Measurements from ENCODE around the gene VSIR. TPM values are rescaled to one million over a fixed set of nuclear protein-coding genes. Genes with fewer than 3 reads are reported as not detected.

VSIR gene
- total and polyA plus RNA-seq, 11 donors = 32.6 to 181 (median 83.2) TPM

DNA sequence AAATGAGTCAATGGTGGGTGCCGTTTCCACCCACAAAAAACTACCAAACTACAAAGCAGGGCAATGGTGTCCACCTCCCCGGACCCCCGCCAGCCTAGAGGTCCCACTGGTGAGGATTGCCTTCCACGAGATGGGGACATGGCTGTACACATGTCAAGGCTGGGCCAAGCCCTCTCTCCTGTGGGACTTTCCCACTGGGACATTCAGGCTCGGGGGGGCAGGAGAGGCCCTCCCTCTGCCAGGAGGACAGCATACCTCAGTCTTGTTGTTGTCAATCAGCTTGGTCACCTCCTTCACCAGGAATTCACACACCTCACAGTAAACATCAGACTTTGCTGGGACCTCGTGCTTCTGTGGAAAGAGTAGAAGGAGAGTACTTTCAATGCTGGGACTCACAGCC lies 46.7 kb upstream of the VSIR start:
- Histone ChIP-seq H3K4me1 (peaks cover 0 to 60% (median 21%) of the 10 kb centered on the region in 12 donors), H3K4me3 (no peak overlapping the region), H3K27ac (peak overlapping the region in 1 of 12 donors; percentile 69), H3K27me3 (no peaks in the 10 kb centered on the region), H3K9me3 (no peaks in the 10 kb centered on the region), H3K36me3 (peaks cover 3 to 100% (median 98%) of the 10 kb centered on the region in 9 donors)
- ATAC-seq (no peak), DNase-seq (peak in 1 of 5 donors; percentile 22)
- TF ChIP-seq, protein P1, sequence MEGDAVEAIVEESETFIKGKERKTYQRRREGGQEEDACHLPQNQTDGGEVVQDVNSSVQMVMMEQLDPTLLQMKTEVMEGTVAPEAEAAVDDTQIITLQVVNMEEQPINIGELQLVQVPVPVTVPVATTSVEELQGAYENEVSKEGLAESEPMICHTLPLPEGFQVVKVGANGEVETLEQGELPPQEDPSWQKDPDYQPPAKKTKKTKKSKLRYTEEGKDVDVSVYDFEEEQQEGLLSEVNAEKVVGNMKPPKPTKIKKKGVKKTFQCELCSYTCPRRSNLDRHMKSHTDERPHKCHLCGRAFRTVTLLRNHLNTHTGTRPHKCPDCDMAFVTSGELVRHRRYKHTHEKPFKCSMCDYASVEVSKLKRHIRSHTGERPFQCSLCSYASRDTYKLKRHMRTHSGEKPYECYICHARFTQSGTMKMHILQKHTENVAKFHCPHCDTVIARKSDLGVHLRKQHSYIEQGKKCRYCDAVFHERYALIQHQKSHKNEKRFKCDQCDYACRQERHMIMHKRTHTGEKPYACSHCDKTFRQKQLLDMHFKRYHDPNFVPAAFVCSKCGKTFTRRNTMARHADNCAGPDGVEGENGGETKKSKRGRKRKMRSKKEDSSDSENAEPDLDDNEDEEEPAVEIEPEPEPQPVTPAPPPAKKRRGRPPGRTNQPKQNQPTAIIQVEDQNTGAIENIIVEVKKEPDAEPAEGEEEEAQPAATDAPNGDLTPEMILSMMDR (IDR thresholded peaks at IDR 0.05) = no peak
- TF ChIP-seq POLR2A (IDR thresholded peaks at IDR 0.05) = no peak
- intact Hi-C loops (cut with DNase I) = loop anchor here in 7 of 10 donors (5.0 to 10.0 kb wide), 6 partner anchors 77 to 505 kb away; partner anchors contain the start of genes SLC29A3 (in 3 of the 7) and CDH23 (in 1 of the 7)
- 77 to 89% (median 88%) methylated on average over 5 to 6 of the region's 6 CpGs for WGBS, 4 donors

DNA sequence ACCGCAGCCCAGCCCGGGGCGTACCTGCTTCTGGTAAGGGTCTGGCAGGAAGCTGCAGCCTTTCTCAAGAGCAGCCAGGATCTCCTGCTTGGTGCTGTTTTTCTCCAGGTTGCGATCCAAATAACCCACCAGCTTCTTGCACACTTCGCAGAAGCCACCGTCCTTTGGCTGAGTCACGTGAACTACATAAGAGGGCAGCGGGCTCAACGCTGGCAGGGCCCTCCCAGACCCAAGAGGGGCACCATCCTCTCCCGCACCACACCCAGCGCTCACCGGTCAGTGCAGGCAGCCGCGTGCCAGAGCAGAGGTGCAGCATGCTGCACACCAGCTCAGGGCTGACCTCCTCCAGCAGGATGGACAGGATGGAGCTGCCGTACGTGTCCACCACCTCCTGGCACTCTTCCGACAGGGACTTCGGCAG lies 46.1 kb upstream of the VSIR start:
- Histone ChIP-seq H3K36me3 (peaks cover 3 to 99% (median 96%) of the 10 kb centered on the region in 9 donors), H3K4me3 (no peak overlapping the region), H3K9me3 (no peaks in the 10 kb centered on the region), H3K27me3 (no peaks in the 10 kb centered on the region), H3K4me1 (peaks cover 0 to 56% (median 21%) of the 10 kb centered on the region in 12 donors), H3K27ac (peak overlapping the region in 2 of 12 donors; percentile 69 to 79)
- DNase-seq = peak in 1 of 5 donors; percentile 18
- ATAC-seq = no peak
- intact Hi-C loops (cut with DNase I) = loop anchor here in 7 of 10 donors (5.0 to 10.0 kb wide), 6 partner anchors 78 to 505 kb away; partner anchors contain the start of genes SLC29A3 (in 3 of the 7) and CDH23 (in 1 of the 7)
- no peak for TF ChIP-seq POLR2A (IDR thresholded peaks at IDR 0.05)
- TF ChIP-seq, protein P1 (IDR thresholded peaks at IDR 0.05) = no peak
- 92 to 97% (median 96%) methylated on average over 18 of the region's 18 CpGs for WGBS, 4 donors

DNA sequence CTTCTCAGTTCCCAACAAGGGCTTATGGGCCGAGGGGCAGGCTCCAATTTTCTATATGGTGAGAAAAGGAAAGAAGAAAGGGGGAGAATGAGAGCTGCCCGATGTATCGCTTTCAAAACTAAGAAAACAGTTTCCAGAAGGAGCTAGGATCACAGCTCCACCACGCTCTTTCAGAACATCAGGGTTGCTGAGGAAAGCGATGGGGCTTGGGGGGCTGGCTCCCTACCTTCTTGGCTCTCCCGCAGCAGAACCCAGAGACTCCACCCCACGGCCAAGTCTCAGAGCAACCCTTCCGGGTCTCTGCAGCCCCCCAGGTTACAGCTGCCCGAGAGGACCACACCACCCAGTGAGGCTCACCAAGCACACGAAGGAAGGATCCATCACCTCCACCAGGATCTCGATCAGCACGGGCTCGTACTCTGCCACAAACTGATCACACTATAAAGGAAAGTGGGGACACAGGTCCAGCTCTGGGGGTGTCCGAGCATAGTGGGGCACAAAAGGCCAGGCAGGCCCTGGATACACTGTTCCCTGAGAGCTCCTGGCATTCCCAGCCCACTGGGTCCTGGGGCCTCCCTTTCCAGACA lies 45.4 kb upstream of the VSIR start:
- no peak for ATAC-seq
- DNase-seq = peak in 1 of 5 donors; percentile 16
- 89 to 97% (median 94%) methylated on average over 8 to 14 of the region's 14 CpGs for WGBS, 4 donors
- no peaks in the 10 kb centered on the region for H3K9me3 ChIP-seq
- no peak overlapping the region for H3K4me3 ChIP-seq
- H3K27me3 ChIP-seq = no peaks in the 10 kb centered on the region
- peaks cover 0 to 55% (median 21%) of the 10 kb centered on the region in 12 donors for H3K4me1 ChIP-seq
- H3K36me3 ChIP-seq = peaks cover 3 to 94% (median 89%) of the 10 kb centered on the region in 9 donors
- TF ChIP-seq, protein P1 (IDR thresholded peaks at IDR 0.05) = no peak
- no peak for TF ChIP-seq POLR2A (IDR thresholded peaks at IDR 0.05)
- intact Hi-C loops (cut with DNase I) = loop anchor here in 7 of 10 donors (5.0 to 10.0 kb wide), 6 partner anchors 79 to 504 kb away; partner anchors contain the start of genes SLC29A3 (in 3 of the 7) and CDH23 (in 1 of the 7)
- peak overlapping the region; percentile 2 to 80 (median 70) for H3K27ac ChIP-seq

Measured in heart left ventricle (tissue), 16 donors.